Astrocyte (in vitro differentiated cells and primary cell): Measurements from ENCODE around the gene EFCAB6. TPM values are rescaled to one million over a fixed set of nuclear protein-coding genes. Genes with fewer than 3 reads are reported as not detected.

ENCODE experiments used
- DNase-seq: peaks from one replicate; pipeline ENCODE4 v3.0.0-alpha.2; 2010; ENCODE audit warnings: low read depth
- FAIRE-seq: peaks from 2 replicates; lab custom pipeline; 2011; peaks lifted over from hg19 to GRCh38; lab: Jason Lieb, UNC
- H2AFZ ChIP-seq: 2 replicates; pipeline ENCODE4 v1.6.0; 2012; ENCODE audit warnings: low read depth, low read length, inconsistent platforms
- H3K27ac ChIP-seq: 2 replicates; pipeline ENCODE4 v1.5.1; 2011; ENCODE audit warnings: low read depth, low read length, inconsistent platforms
- H3K27me3 ChIP-seq: 2 replicates; pipeline ENCODE4 v1.6.0; 2011; ENCODE audit warnings: low read length, inconsistent platforms; ENCODE audit not compliant: insufficient read depth
- H3K36me3 ChIP-seq: 2 replicates; pipeline ENCODE4 v1.5.1; 2011; ENCODE audit warnings: low read length, inconsistent platforms; ENCODE audit not compliant: insufficient read depth
- H3K4me1 ChIP-seq: 2 replicates; pipeline ENCODE4 v1.5.1; 2011; ENCODE audit warnings: low read length, inconsistent platforms; ENCODE audit not compliant: insufficient read depth
- H3K4me2 ChIP-seq: 2 replicates; pipeline ENCODE4 v1.6.0; 2012; ENCODE audit warnings: low read length, inconsistent platforms
- H3K4me3 ChIP-seq: 2 replicates; pipeline ENCODE4 v1.5.1; 2011; ENCODE audit warnings: low read depth, mild to moderate bottlenecking, low read length, inconsistent platforms; ENCODE audit not compliant: insufficient read depth
- H3K79me2 ChIP-seq: 2 replicates; pipeline ENCODE4 v1.6.0; 2012; ENCODE audit warnings: mild to moderate bottlenecking, low read length, inconsistent platforms; ENCODE audit not compliant: insufficient read depth
- H3K9ac ChIP-seq: 2 replicates; pipeline ENCODE4 v1.6.0; 2012; ENCODE audit warnings: mild to moderate bottlenecking, low read length, inconsistent platforms
- H3K9me3 ChIP-seq: 2 replicates; pipeline ENCODE4 v1.5.1; 2012; ENCODE audit warnings: low read depth, mild to moderate bottlenecking, low read length, inconsistent platforms; ENCODE audit not compliant: insufficient read depth
- H4K20me1 ChIP-seq: 2 replicates; pipeline ENCODE4 v1.6.0; 2012; ENCODE audit warnings: low read length, inconsistent platforms; ENCODE audit not compliant: insufficient read depth
- H3K27ac Mint-ChIP-seq: one replicate; pipeline ENCODE4 v1.8.0; 2021; ENCODE audit warnings: mild to moderate bottlenecking, mixed read lengths; ENCODE audit not compliant: unreplicated experiment
- H3K27me3 Mint-ChIP-seq: one replicate; pipeline ENCODE4 v1.8.0; 2021; ENCODE audit warnings: low read depth, mixed read lengths; ENCODE audit not compliant: unreplicated experiment
- H3K36me3 Mint-ChIP-seq: one replicate; pipeline ENCODE4 v1.8.0; 2021; ENCODE audit warnings: low read depth, mixed read lengths; ENCODE audit not compliant: unreplicated experiment
- H3K4me1 Mint-ChIP-seq: one replicate; pipeline ENCODE4 v1.8.0; 2021; ENCODE audit warnings: low read depth, mixed read lengths; ENCODE audit not compliant: unreplicated experiment
- H3K4me3 Mint-ChIP-seq: one replicate; pipeline ENCODE4 v1.8.0; 2021; ENCODE audit warnings: mild to moderate bottlenecking, moderate library complexity, mixed read lengths; ENCODE audit not compliant: unreplicated experiment
- H3K9me3 Mint-ChIP-seq: one replicate; pipeline ENCODE4 v1.8.0; 2021; ENCODE audit warnings: mild to moderate bottlenecking, mixed read lengths; ENCODE audit not compliant: unreplicated experiment
- EZH2 ChIP-seq: IDR thresholded peaks from 2 replicates; pipeline ENCODE4 v1.6.1; 2012; ENCODE audit warnings: mild to moderate bottlenecking, low read length, inconsistent platforms; ENCODE audit not compliant: insufficient read depth
- total RNA-seq: library from RNA; stranded (reverse); gene quantifications from 2 replicates; pipeline ENCODE4 v1.2.1, GENCODE V29; 2021
- TF ChIP-seq, protein P1 (sequence below): IDR thresholded peaks from 2 replicates; pipeline ENCODE4 v1.5.1; 2011; ENCODE audit warnings: low read depth, mild to moderate bottlenecking, inconsistent platforms, low read length, moderate library complexity; ENCODE audit not compliant: insufficient read depth

EFCAB6 gene
- total RNA-seq, 1 donor from 2014 or later: 1.2 TPM

DNA sequence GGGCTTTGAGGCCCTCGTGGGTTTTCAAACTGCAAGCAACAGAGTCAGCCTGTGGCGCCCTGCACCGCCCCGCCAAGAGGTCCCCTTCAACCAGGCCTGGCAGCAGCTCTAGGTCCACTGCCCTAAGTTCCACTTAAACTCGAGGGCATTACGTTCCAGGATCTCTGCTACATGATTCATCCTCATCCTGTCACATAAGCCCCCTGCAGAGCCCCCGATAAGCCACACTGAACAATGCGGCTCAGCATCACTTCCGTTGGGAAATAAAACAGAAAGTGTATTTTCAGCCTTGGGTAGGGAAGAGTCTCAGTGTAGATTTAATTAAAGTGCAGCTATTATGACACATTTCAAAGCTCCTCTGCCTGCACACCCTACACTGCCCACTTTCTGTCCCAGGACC is 25.6 kb upstream of the EFCAB6 start:
- Histone ChIP-seq H3K4me3 (no peak overlapping the region), H3K9me3 (no peaks in the 10 kb centered on the region), H3K4me1 (peaks cover 13% of the 10 kb centered on the region), H4K20me1 (peaks cover 4% of the 10 kb centered on the region), H3K27me3 (no peaks in the 10 kb centered on the region), H3K4me2 (peak overlapping the region; percentile 39), H3K9ac (peak overlapping the region; percentile 23), H3K36me3 (no peaks in the 10 kb centered on the region), H3K27ac (peak overlapping the region; percentile 32), H2AFZ (peak overlapping the region; percentile 32), H3K79me2 (no peaks in the 10 kb centered on the region)
- Mint-ChIP-seq H3K36me3 (peaks cover 7% of the 10 kb centered on the region), H3K4me3 (no peak overlapping the region), H3K4me1 (no peaks in the 10 kb centered on the region), H3K27me3 (peaks cover 8% of the 10 kb centered on the region), H3K9me3 (no peaks in the 10 kb centered on the region), H3K27ac (no peak overlapping the region)
- no peak for DNase-seq
- TF ChIP-seq, protein P1, sequence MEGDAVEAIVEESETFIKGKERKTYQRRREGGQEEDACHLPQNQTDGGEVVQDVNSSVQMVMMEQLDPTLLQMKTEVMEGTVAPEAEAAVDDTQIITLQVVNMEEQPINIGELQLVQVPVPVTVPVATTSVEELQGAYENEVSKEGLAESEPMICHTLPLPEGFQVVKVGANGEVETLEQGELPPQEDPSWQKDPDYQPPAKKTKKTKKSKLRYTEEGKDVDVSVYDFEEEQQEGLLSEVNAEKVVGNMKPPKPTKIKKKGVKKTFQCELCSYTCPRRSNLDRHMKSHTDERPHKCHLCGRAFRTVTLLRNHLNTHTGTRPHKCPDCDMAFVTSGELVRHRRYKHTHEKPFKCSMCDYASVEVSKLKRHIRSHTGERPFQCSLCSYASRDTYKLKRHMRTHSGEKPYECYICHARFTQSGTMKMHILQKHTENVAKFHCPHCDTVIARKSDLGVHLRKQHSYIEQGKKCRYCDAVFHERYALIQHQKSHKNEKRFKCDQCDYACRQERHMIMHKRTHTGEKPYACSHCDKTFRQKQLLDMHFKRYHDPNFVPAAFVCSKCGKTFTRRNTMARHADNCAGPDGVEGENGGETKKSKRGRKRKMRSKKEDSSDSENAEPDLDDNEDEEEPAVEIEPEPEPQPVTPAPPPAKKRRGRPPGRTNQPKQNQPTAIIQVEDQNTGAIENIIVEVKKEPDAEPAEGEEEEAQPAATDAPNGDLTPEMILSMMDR: no peak
- no peak for TF ChIP-seq EZH2
- no peak for FAIRE-seq

DNA sequence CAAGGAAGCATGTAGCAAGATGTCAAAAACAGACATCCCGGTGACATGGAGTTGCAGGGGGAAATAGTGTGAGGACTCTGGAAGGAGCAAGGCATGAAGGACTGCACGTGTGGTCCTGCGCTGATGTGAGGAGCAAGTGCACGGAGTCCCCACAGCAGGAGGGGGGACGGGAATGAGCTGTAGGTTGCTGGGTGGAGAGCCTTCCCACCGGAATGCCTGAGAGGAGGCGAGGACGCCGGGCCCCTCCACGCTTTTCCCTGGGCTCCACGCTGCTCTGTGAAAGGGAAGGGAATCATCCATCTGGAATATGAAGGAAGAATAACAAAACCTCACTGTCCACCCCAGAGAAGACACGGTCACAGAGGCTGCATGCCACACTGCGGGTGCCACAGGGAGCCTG is 23.6 kb upstream of the EFCAB6 start:
- H3K4me2 ChIP-seq: no peak overlapping the region
- TF ChIP-seq EZH2: no peak
- TF ChIP-seq, protein P1: no peak
- DNase-seq (no peak), FAIRE-seq (no peak)
- no peak overlapping the region for H3K4me3 ChIP-seq
- H3K9me3 ChIP-seq: no peaks in the 10 kb centered on the region
- H3K4me1 ChIP-seq: peaks cover 13% of the 10 kb centered on the region
- Mint-ChIP-seq H3K9me3 (no peaks in the 10 kb centered on the region), H3K36me3 (peaks cover 7% of the 10 kb centered on the region), H3K27ac (no peak overlapping the region), H3K4me1 (no peaks in the 10 kb centered on the region), H3K4me3 (no peak overlapping the region), H3K27me3 (peaks cover 9% of the 10 kb centered on the region)
- H3K27ac ChIP-seq: no peak overlapping the region
- H3K9ac ChIP-seq: no peak overlapping the region
- H3K36me3 ChIP-seq: no peaks in the 10 kb centered on the region
- no peaks in the 10 kb centered on the region for H4K20me1 ChIP-seq
- no peak overlapping the region for H2AFZ ChIP-seq
- no peaks in the 10 kb centered on the region for H3K27me3 ChIP-seq
- H3K79me2 ChIP-seq: no peaks in the 10 kb centered on the region

DNA sequence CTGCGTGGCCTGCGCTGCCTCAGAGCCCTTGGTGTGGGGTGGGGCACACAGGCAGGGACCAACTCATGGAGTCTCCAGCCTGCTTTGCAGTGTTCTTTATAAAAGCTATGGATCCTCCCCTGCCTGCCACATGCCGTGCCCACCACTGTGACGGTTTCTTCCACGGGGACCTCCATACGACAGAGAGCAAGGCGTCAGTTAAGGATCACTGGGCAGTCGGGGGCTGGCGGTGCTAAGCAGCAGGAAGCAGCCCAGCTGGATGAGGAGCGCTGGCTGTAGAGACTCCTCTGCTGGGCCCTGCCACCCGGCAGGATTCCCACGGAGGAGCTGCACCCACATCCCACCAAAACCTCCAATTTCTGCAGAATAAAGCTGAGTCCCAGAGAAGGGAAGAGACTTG is 23.1 kb upstream of the EFCAB6 start:
- Histone ChIP-seq H3K9me3 (no peaks in the 10 kb centered on the region), H2AFZ (no peak overlapping the region), H4K20me1 (no peaks in the 10 kb centered on the region), H3K9ac (no peak overlapping the region), H3K27ac (no peak overlapping the region), H3K36me3 (no peaks in the 10 kb centered on the region), H3K4me1 (peaks cover 13% of the 10 kb centered on the region), H3K4me2 (no peak overlapping the region), H3K27me3 (no peaks in the 10 kb centered on the region), H3K79me2 (no peaks in the 10 kb centered on the region), H3K4me3 (no peak overlapping the region)
- Mint-ChIP-seq H3K27ac (no peak overlapping the region), H3K36me3 (peaks cover 7% of the 10 kb centered on the region), H3K9me3 (no peaks in the 10 kb centered on the region), H3K4me3 (no peak overlapping the region), H3K4me1 (no peaks in the 10 kb centered on the region), H3K27me3 (peaks cover 9% of the 10 kb centered on the region)
- FAIRE-seq: no peak
- TF ChIP-seq, protein P1: no peak
- no peak for TF ChIP-seq EZH2
- DNase-seq: no peak
